GM12878 (cell line): ENCODE results near the gene CDC5L. TPM values are rescaled to one million over a fixed set of nuclear protein-coding genes. Genes with fewer than 3 reads are reported as not detected.

Experiments
- ATAC-seq: fragments of 200-7000 bp; cut with Tn5 transposase; 3 replicates; pipeline ENCODE4 v1.9.1; 2020; ENCODE audit warnings: mild to moderate bottlenecking, moderate library complexity
- BruUV-seq: library from RNA; stranded (reverse); fragments of 400-500 nt; replicated peaks from 2 replicates; lab custom pipeline; 2021; lab: Mats Ljungman, UMichigan
- CTCF ChIA-PET: fragments of 300-600 bp; sonication (Branson Sonifier 250); formaldehyde crosslinking; extraction: SDS; loops from one replicate; lab custom pipeline; 2021; ENCODE audit warnings: inconsistent platforms; lab: Yijun Ruan, JAX
- POLR2A ChIA-PET: fragments of 350-600 bp; formaldehyde crosslinking; extraction: SDS; loops from one replicate; lab custom pipeline; 2021; ENCODE audit warnings: inconsistent platforms; lab: Charles Lee
- RAD21 ChIA-PET: fragments of 300-600 bp; sonication (Branson Sonifier 250); formaldehyde crosslinking; loops from one replicate; lab custom pipeline; 2023; ENCODE audit warnings: antibody characterized with exemption; ENCODE audit not compliant: unreplicated experiment; lab: Charles Lee
- SMC1A ChIA-PET: fragments of 300-600 bp; sonication (Branson Sonifier 250); formaldehyde crosslinking; loops from one replicate; lab custom pipeline; 2023; ENCODE audit not compliant: unreplicated experiment, uncharacterized antibody; lab: Charles Lee
- DNase-seq: peaks from one replicate; pipeline ENCODE4 v3.0.0-alpha.2; 2011; ENCODE audit warnings: low read depth, low spot score
- FAIRE-seq: peaks from 3 replicates; lab custom pipeline; 2011; peaks lifted over from hg19 to GRCh38; lab: Jason Lieb, UNC
- H2AFZ ChIP-seq: 2 replicates; pipeline ENCODE4 v1.6.0; 2011; ENCODE audit warnings: low read depth, low read length, control low read depth; ENCODE audit not compliant: control insufficient read depth
- H3K27ac ChIP-seq: 2 replicates; pipeline ENCODE4 v1.5.1; 2011; ENCODE audit warnings: control low read depth; ENCODE audit not compliant: control insufficient read depth, insufficient read depth
- H3K27me3 ChIP-seq, 2 experiments: replicated peaks in 1 of 2; 2 replicates each; pipeline versions ENCODE4 v1.6.0 to v1.6.1; 2011; ENCODE audit warnings: low read length in 1 of 2; ENCODE audit not compliant: control insufficient read depth in 2 of 2, insufficient read depth in 2 of 2
- H3K36me3 ChIP-seq, 2 experiments: 2 replicates each; pipeline ENCODE4 v1.5.1; 2011; ENCODE audit warnings: low read length in 1 of 2; ENCODE audit not compliant: control insufficient read depth in 2 of 2, insufficient read depth in 2 of 2
- H3K4me1 ChIP-seq: 2 replicates; pipeline ENCODE4 v1.6.1; 2011; ENCODE audit warnings: mild to moderate bottlenecking, low read length, moderate library complexity, mixed read lengths; ENCODE audit not compliant: control insufficient read depth, insufficient read depth
- H3K4me2 ChIP-seq: 2 replicates; pipeline ENCODE4 v1.6.0; 2011; ENCODE audit warnings: control low read depth; ENCODE audit not compliant: control insufficient read depth, insufficient read depth
- H3K4me3 ChIP-seq: fragments of 200-600 bp; sonication (generic); 2 replicates; pipeline ENCODE4 v1.5.1; 2016
- H3K79me2 ChIP-seq: 2 replicates; pipeline ENCODE4 v1.6.0; 2011; ENCODE audit warnings: low read length; ENCODE audit not compliant: control insufficient read depth, insufficient read depth
- H3K9ac ChIP-seq: 2 replicates; pipeline ENCODE4 v1.8.0; 2011; ENCODE audit warnings: low read length, control low read depth, mixed read lengths; ENCODE audit not compliant: control insufficient read depth, insufficient read depth
- H3K9me3 ChIP-seq: replicated peaks from 3 replicates; pipeline ENCODE4 v1.5.1; 2011; ENCODE audit warnings: mild to moderate bottlenecking, low read length; ENCODE audit not compliant: control insufficient read depth, insufficient read depth
- H4K20me1 ChIP-seq: 2 replicates; pipeline ENCODE4 v1.6.0; 2011; ENCODE audit not compliant: control insufficient read depth, insufficient read depth
- GATAD2B ChIP-seq: fragments of 450-650 bp; conservative IDR thresholded peaks from 2 replicates; pipeline ENCODE4 v1.6.1; 2017; ENCODE audit warnings: low read depth, mild to moderate bottlenecking, moderate library complexity
- IRF3 ChIP-seq: fragments of 450-650 bp; IDR thresholded peaks from 2 replicates; pipeline ENCODE4 v1.6.1; 2014; ENCODE audit warnings: mild to moderate bottlenecking
- KAT2A ChIP-seq: conservative IDR thresholded peaks from 2 replicates; pipeline ENCODE4 v1.6.1; 2011; ENCODE audit warnings: low read depth, low read length; ENCODE audit not compliant: control insufficient read depth
- SIX5 ChIP-seq: IDR thresholded peaks from 2 replicates; pipeline ENCODE4 v1.6.1; 2011; ENCODE audit warnings: mild to moderate bottlenecking, low read depth, low read length, moderate library complexity; ENCODE audit not compliant: severe bottlenecking
- SRF ChIP-seq, 2 experiments: IDR thresholded peaks; 2 replicates each; pipeline ENCODE4 v1.6.1; 2011; ENCODE audit warnings: low read depth in 2 of 2, low read length in 2 of 2, mild to moderate bottlenecking in 1 of 2, moderate library complexity in 1 of 2
- WGBS: methylation state at CpG from one replicate; pipeline ENCODE4 v1.1.6; 2016; ENCODE audit warnings: low lambda C conversion rate; ENCODE audit not compliant: insufficient replicate concordance, insufficient coverage; ENCODE audit errors: missing lambda C conversion rate; 5-methylcytosine and 5-hydroxymethylcytosine counted together
- in situ Hi-C: fragments of 300-500 bp; cut with MboI; formaldehyde crosslinking; loops from 9 replicates; pipeline ENCODE4 v1.14.3; 2018; ENCODE audit warnings: mixed read lengths
- intact Hi-C: fragments of 100-400 bp; cut with micrococcal nuclease; formaldehyde crosslinking; loops from one replicate; pipeline ENCODE4 v1.14.2; 2022; ENCODE audit not compliant: unreplicated experiment
- polyA plus RNA-seq, 11 experiments: library from polyadenylated mRNA; depleted of rRNA in 4 of 11; unstranded in 6 of 11; stranded (reverse) in 5 of 11; fragments of >200 nt; fragmentation: Nextera tagmentation in 4 of 11; fragmentation: Illumina TruSeq in 1 of 11; extraction: Ambion mirVana in 4 of 11; extraction: Trizol in 1 of 11; gene quantifications; 1 replicate in 1 of 11; 2 replicates in 10 of 11; pipeline versions ENCODE4 v1.2.1 to v1.2.3, GENCODE V29; 2011 to 2016; ENCODE audit warnings: inconsistent platforms in 2 of 11, missing spikeins in 2 of 11, low read depth in 1 of 11
- total RNA-seq, 4 experiments: library from RNA; depleted of rRNA in 3 of 4; stranded (reverse); fragments of >200 nt in 3 of 4; fragmentation: Illumina TruSeq in 1 of 4; extraction: Trizol in 1 of 4; gene quantifications; 2 replicates each; pipeline versions ENCODE4 v1.2.1 to v1.2.3, GENCODE V29; 2013 to 2021

The CDC5L gene
- total and polyA plus RNA-seq, 10 of the 15 experiments (the other 5 are each of a cell fraction or from before 2014, with no cell fraction given), result 13.2 to 29.4 (median 18.8) TPM

- no peak for TF ChIP-seq GATAD2B
- TF ChIP-seq IRF3, result no peak
- TF ChIP-seq SRF (IDR thresholded peaks at IDR 0.05; ENCODE audit: low read depth in 2 of 2, low read length in 2 of 2), result no peak
- TF ChIP-seq KAT2A, result no peak
- no peak for TF ChIP-seq SIX5
- TF ChIP-seq, all 136 proteins: peak for 0
- no peak overlapping the region for H2AFZ ChIP-seq
- DNase-seq (no peak), ATAC-seq (no peak), FAIRE-seq (no peak)
- H3K9me3 ChIP-seq, result no peaks in the 10 kb centered on the region
- H3K36me3 ChIP-seq, result no peaks in the 10 kb centered on the region; a peak in 1 of 4 replicates
- no peaks in the 10 kb centered on the region for H4K20me1 ChIP-seq
- H3K4me1 ChIP-seq, result no peaks in the 10 kb centered on the region
- ChIA-PET RAD21 (interaction anchor here (0.6 kb wide), 1 partner anchor 44 kb away, joined by 4 read pairs; no protein-coding TSS in a partner anchor), POLR2A (no interaction called here), CTCF (interaction anchor here (1.7 kb wide), 1 partner anchor 19 kb away, joined by 7 read pairs; no protein-coding TSS in a partner anchor), SMC1A (no interaction called here)
- intact Hi-C loops (no loop called here), in situ Hi-C loops (no loop called here)
- WGBS, result 26% methylated on average over 16 of the region's 16 CpGs
- BruUV-seq, result no TSS peak
- no peak overlapping the region for H3K27ac ChIP-seq
- no peak overlapping the region for H3K9ac ChIP-seq
- H3K27me3 ChIP-seq, result 0 out of 4 replicates have a peak, but pooled peaks cover 0 to 2% of the 10 kb centered on the region in 2 experiments
- H3K4me2 ChIP-seq, result no peak overlapping the region
- no peak overlapping the region for H3K4me3 ChIP-seq
- no peaks in the 10 kb centered on the region for H3K79me2 ChIP-seq
Measured at GRCh38 chr6:44495036-44495901, 107.8 kb downstream of the CDC5L start.
